WTC11 (cell line): ENCODE data around the gene UQCR10. TPM values are rescaled to one million over a fixed set of nuclear protein-coding genes. Genes with fewer than 3 reads are reported as not detected.

ENCODE experiments used
- ATAC-seq: fragments of 200-7000 bp; cut with Tn5 transposase; 2 replicates; pipeline ENCODE4 v1.10.0; 2021; ENCODE audit warnings: mild to moderate bottlenecking, moderate library complexity
- CTCF ChIA-PET: fragments of 300-600 bp; sonication (Branson Sonifier 250); formaldehyde crosslinking; loops from one replicate; lab custom pipeline; 2021; ENCODE audit warnings: antibody characterized with exemption; lab: Charles Lee
- POLR2A ChIA-PET: fragments of 350-600 bp; sonication (Branson Sonifier 250); formaldehyde crosslinking; loops from one replicate; lab custom pipeline; 2021; ENCODE audit warnings: antibody characterized with exemption; lab: Charles Lee
- DNase-seq: peaks from one replicate; pipeline ENCODE4 v3.0.0; 2021; ENCODE audit warnings: low spot score
- H3K27ac Mint-ChIP-seq: 2 replicates; pipeline ENCODE4 v1.8.0; 2021; ENCODE audit warnings: mixed read lengths
- H3K27me3 Mint-ChIP-seq: 2 replicates; pipeline ENCODE4 v1.8.0; 2021; ENCODE audit warnings: low read depth, mild to moderate bottlenecking, moderate library complexity, mixed read lengths
- H3K36me3 Mint-ChIP-seq: 2 replicates; pipeline ENCODE4 v1.8.0; 2021; ENCODE audit warnings: mixed read lengths
- H3K4me1 Mint-ChIP-seq: 2 replicates; pipeline ENCODE4 v1.8.0; 2022; ENCODE audit warnings: mixed read lengths
- H3K4me3 Mint-ChIP-seq: 2 replicates; pipeline ENCODE4 v1.8.0; 2021; ENCODE audit warnings: mild to moderate bottlenecking, moderate library complexity, mixed read lengths
- H3K9me3 Mint-ChIP-seq: 2 replicates; pipeline ENCODE4 v1.8.0; 2021; ENCODE audit warnings: mixed read lengths
- AFF4 ChIP-seq: sonication (generic); formaldehyde crosslinking; IDR thresholded peaks from 2 replicates; pipeline ENCODE4 v1.8.1; 2023; ENCODE audit warnings: mild to moderate bottlenecking, missing genetic modification reagents, borderline replicate concordance
- AR ChIP-seq: fragments of 250-450 bp; sonication (Bioruptor Pico); IDR thresholded peaks from 2 replicates; pipeline ENCODE4 v1.9.0; 2021; ENCODE audit warnings: mild to moderate bottlenecking
- ATF3 ChIP-seq: sonication (generic); formaldehyde crosslinking; conservative IDR thresholded peaks from 2 replicates; pipeline ENCODE4 v1.8.1; 2022; ENCODE audit warnings: mild to moderate bottlenecking, missing genetic modification reagents
- CDX4 ChIP-seq: fragments of 250-450 bp; sonication (Bioruptor Pico); IDR thresholded peaks from 2 replicates; pipeline ENCODE4 v1.9.0; 2021; ENCODE audit warnings: moderate library complexity, mild to moderate bottlenecking, inconsistent platforms, borderline replicate concordance
- CREM ChIP-seq: sonication (generic); formaldehyde crosslinking; IDR thresholded peaks from 2 replicates; pipeline ENCODE4 v1.8.1; 2022; ENCODE audit warnings: mild to moderate bottlenecking, missing genetic modification reagents, moderate library complexity
- E2F1 ChIP-seq: sonication (generic); formaldehyde crosslinking; IDR thresholded peaks from 2 replicates; pipeline ENCODE4 v1.8.0; 2022; ENCODE audit warnings: mild to moderate bottlenecking, missing genetic modification reagents
- MYBL2 ChIP-seq: sonication (generic); formaldehyde crosslinking; IDR thresholded peaks from 2 replicates; pipeline ENCODE4 v1.8.1; 2023; ENCODE audit warnings: mild to moderate bottlenecking, moderate library complexity, missing genetic modification reagents
- PRDM15 ChIP-seq: sonication (generic); formaldehyde crosslinking; IDR thresholded peaks from 2 replicates; pipeline ENCODE4 v1.8.0; 2022; ENCODE audit warnings: missing genetic modification reagents
- PREB ChIP-seq: sonication (generic); formaldehyde crosslinking; IDR thresholded peaks from 2 replicates; pipeline ENCODE4 v1.8.1; 2022; ENCODE audit warnings: mild to moderate bottlenecking, missing genetic modification reagents, moderate library complexity, borderline replicate concordance
- RORB ChIP-seq: fragments of 250-450 bp; sonication (Bioruptor Pico); IDR thresholded peaks from 2 replicates; pipeline ENCODE4 v1.9.0; 2021; ENCODE audit warnings: mild to moderate bottlenecking
- SMAD3 ChIP-seq: sonication (generic); formaldehyde crosslinking; IDR thresholded peaks from 2 replicates; pipeline ENCODE4 v1.8.0; 2022; ENCODE audit warnings: missing genetic modification reagents, mild to moderate bottlenecking, borderline replicate concordance
- TCF7 ChIP-seq: sonication (generic); formaldehyde crosslinking; IDR thresholded peaks from 2 replicates; pipeline ENCODE4 v1.8.0; 2022; ENCODE audit warnings: mild to moderate bottlenecking, low read depth, missing genetic modification reagents, moderate library complexity
- TP53 ChIP-seq: sonication (generic); formaldehyde crosslinking; IDR thresholded peaks from 2 replicates; pipeline ENCODE4 v1.8.1; 2023; ENCODE audit warnings: mild to moderate bottlenecking, missing genetic modification reagents
- ZNF281 ChIP-seq: sonication (generic); formaldehyde crosslinking; IDR thresholded peaks from 2 replicates; pipeline ENCODE4 v1.8.0; 2023; ENCODE audit warnings: mild to moderate bottlenecking, missing genetic modification reagents
- ZNF671 ChIP-seq: fragments of 250-450 bp; sonication (Bioruptor Pico); IDR thresholded peaks from 2 replicates; pipeline ENCODE4 v1.8.0; 2021; ENCODE audit warnings: mild to moderate bottlenecking
- total RNA-seq: library from RNA; stranded (reverse); gene quantifications from 3 replicates; pipeline ENCODE4 v1.2.3, GENCODE V29; 2021

The UQCR10 gene
- total RNA-seq, 1 experiment from 2014 or later = 119 TPM

- TF ChIP-seq ZNF281 (CRISPR knock-in tag) = no peak
- no peak for TF ChIP-seq TP53 (CRISPR knock-in tag)
- no peak for TF ChIP-seq ZNF671
- TF ChIP-seq RORB = no peak
- no peak for TF ChIP-seq PRDM15
- no peak for TF ChIP-seq CREM
- TF ChIP-seq E2F1 = no peak
- TF ChIP-seq PREB = no peak
- no peak for TF ChIP-seq ATF3 (CRISPR knock-in tag)
Observed at GRCh38 chr22:29806196-29806595, 39.0 kb downstream of the UQCR10 start (continued).

GRCh38 chr22:29810216-29810615 is 43.0 kb downstream of the UQCR10 start:
- DNase-seq = no peak
- H3K9me3 Mint-ChIP-seq = no peaks in the 10 kb centered on the region

More at GRCh38 chr22:29810216-29810615, 43.0 kb downstream of the UQCR10 start:
- no peak overlapping the region for H3K27ac Mint-ChIP-seq
- H3K4me1 Mint-ChIP-seq = no peaks in the 10 kb centered on the region
- CTCF ChIA-PET = no interaction called here
- ATAC-seq = no peak
- TF ChIP-seq AFF4 (CRISPR knock-in tag) = no peak
- no peak for TF ChIP-seq TCF7 (CRISPR knock-in tag)
- TF ChIP-seq AR (CRISPR knock-in tag) = no peak
- TF ChIP-seq MYBL2 = no peak
- TF ChIP-seq CDX4 = no peak
- TF ChIP-seq SMAD3 (CRISPR knock-in tag) = no peak
- H3K36me3 Mint-ChIP-seq = peaks cover 53% of the 10 kb centered on the region
- POLR2A ChIA-PET = no interaction called here
- H3K27me3 Mint-ChIP-seq = no peaks in the 10 kb centered on the region
- H3K4me3 Mint-ChIP-seq = no peak overlapping the region
